ENCODE data around the gene OR51B2.

GRCh38 chr11:5317292-5317691 lies 6.8 kb downstream of the OR51B2 start:
- TF ChIP-seq YY1 (IDR thresholded peaks at IDR 0.05; ENCODE audit: extremely low read depth, insufficient replicate concordance, low read depth, low read length) (no peak), EZH2 (IDR thresholded peaks at IDR 0.05) (no peak), CTCF (IDR thresholded peaks at IDR 0.05 in 2 of 3, conservative IDR thresholded peaks at IDR 0.05 in 1 of 3; ENCODE audit: borderline replicate concordance in 1 of 3, insufficient read depth in 1 of 3, low read depth in 2 of 3, low read length in 2 of 3) (no peak), EGR1 (IDR thresholded peaks at IDR 0.05; ENCODE audit: low read depth) (no peak), POLR2A (IDR thresholded peaks at IDR 0.05; ENCODE audit: borderline replicate concordance, extremely low read depth, insufficient read depth, insufficient read length) (no peak), SIN3A (IDR thresholded peaks at IDR 0.05; ENCODE audit: low read depth) (no peak), JUND (IDR thresholded peaks at IDR 0.05) (no peak), RAD21 (IDR thresholded peaks at IDR 0.05; ENCODE audit: low read depth) (peak; percentile 4; the same call in 1 of the 2 replicates), TCF7L2 (IDR thresholded peaks at IDR 0.05; ENCODE audit: borderline replicate concordance, extremely low read depth, insufficient read depth, insufficient read length) (no peak)

All from HCT116 (cell line).